Activated B cell treated with CpG ODN at 0.5 μM for 24 hours (primary cell): ENCODE results near the gene IRF8. TPM values are rescaled to one million over a fixed set of nuclear protein-coding genes. Genes with fewer than 3 reads are reported as not detected.

Source experiments
- ATAC-seq: fragments of 200-7000 bp; cut with Tn5 transposase; one replicate; pipeline ENCODE4 v1.10.0; 2021; ENCODE audit warnings: low read depth, mild to moderate bottlenecking, moderate library complexity
- CTCF ChIA-PET: fragments of 350-600 bp; sonication (Branson Sonifier 250); formaldehyde crosslinking; loops from one replicate; lab custom pipeline; 2021; ENCODE audit warnings: antibody characterized with exemption; lab: Charles Lee
- POLR2A ChIA-PET: fragments of 350-600 bp; sonication (Branson Sonifier 250); formaldehyde crosslinking; loops from one replicate; lab custom pipeline; 2021; ENCODE audit warnings: antibody characterized with exemption; lab: Charles Lee
- DNase-seq: peaks from one replicate; pipeline ENCODE4 v3.0.0; 2022
- H3K27ac Mint-ChIP-seq: one replicate; pipeline ENCODE4 v1.8.0; 2020; ENCODE audit warnings: mixed read lengths
- H3K27me3 Mint-ChIP-seq: one replicate; pipeline ENCODE4 v1.8.0; 2021; ENCODE audit warnings: mixed read lengths
- H3K36me3 Mint-ChIP-seq: one replicate; pipeline ENCODE4 v1.8.0; 2021; ENCODE audit warnings: low read depth, mixed read lengths
- H3K4me1 Mint-ChIP-seq: one replicate; pipeline ENCODE4 v1.8.0; 2021; ENCODE audit warnings: mixed read lengths
- H3K4me3 Mint-ChIP-seq: one replicate; pipeline ENCODE4 v1.8.0; 2020; ENCODE audit warnings: mild to moderate bottlenecking, mixed read lengths
- H3K9me3 Mint-ChIP-seq: one replicate; pipeline ENCODE4 v1.8.0; 2020; ENCODE audit warnings: mixed read lengths
- CTCF ChIP-seq: fragments of 200-600 bp; IDR thresholded peaks from one replicate; pipeline ENCODE4 v1.8.0; 2022; ENCODE audit warnings: antibody characterized with exemption, mild to moderate bottlenecking
- intact Hi-C: fragments of 100-400 bp; cut with micrococcal nuclease; formaldehyde crosslinking; loops from one replicate; pipeline ENCODE4 v1.15.1; 2024
- total RNA-seq: library from RNA; stranded (reverse); gene quantifications from 2 replicates; pipeline ENCODE4 v1.2.3, GENCODE V29; 2022

Gene IRF8
- total RNA-seq, 1 donor from 2014 or later = 248 TPM

GRCh38 chr16:85918436-85918835 lies 19.5 kb downstream of the IRF8 start:
- peaks cover 94% of the 10 kb centered on the region for H3K36me3 Mint-ChIP-seq
- H3K27ac Mint-ChIP-seq = peak overlapping the region; percentile 85
- no peak for TF ChIP-seq CTCF
- CTCF ChIA-PET = interaction anchor here (1.0 to 4.9 kb wide), 6 partner anchors 9 to 98 kb away, joined by 3 to 33 read pairs (median 4); partner anchors contain the start of gene IRF8
- DNase-seq (no peak), ATAC-seq (no peak)
- intact Hi-C loops = loop anchor here (1.0 to 5.0 kb wide), 8 partner anchors 9 to 97 kb away; no protein-coding TSS in a partner anchor
- H3K27me3 Mint-ChIP-seq = no peaks in the 10 kb centered on the region
- peak overlapping the region; percentile 63 for H3K4me3 Mint-ChIP-seq
- POLR2A ChIA-PET = interaction anchor here (0.5 to 5.4 kb wide), 12 partner anchors 10 to 162 kb away, joined by 3 to 27 read pairs (median 7); partner anchors contain the start of gene IRF8
- H3K9me3 Mint-ChIP-seq = peaks cover 5% of the 10 kb centered on the region
- peaks cover 68% of the 10 kb centered on the region for H3K4me1 Mint-ChIP-seq

DNA sequence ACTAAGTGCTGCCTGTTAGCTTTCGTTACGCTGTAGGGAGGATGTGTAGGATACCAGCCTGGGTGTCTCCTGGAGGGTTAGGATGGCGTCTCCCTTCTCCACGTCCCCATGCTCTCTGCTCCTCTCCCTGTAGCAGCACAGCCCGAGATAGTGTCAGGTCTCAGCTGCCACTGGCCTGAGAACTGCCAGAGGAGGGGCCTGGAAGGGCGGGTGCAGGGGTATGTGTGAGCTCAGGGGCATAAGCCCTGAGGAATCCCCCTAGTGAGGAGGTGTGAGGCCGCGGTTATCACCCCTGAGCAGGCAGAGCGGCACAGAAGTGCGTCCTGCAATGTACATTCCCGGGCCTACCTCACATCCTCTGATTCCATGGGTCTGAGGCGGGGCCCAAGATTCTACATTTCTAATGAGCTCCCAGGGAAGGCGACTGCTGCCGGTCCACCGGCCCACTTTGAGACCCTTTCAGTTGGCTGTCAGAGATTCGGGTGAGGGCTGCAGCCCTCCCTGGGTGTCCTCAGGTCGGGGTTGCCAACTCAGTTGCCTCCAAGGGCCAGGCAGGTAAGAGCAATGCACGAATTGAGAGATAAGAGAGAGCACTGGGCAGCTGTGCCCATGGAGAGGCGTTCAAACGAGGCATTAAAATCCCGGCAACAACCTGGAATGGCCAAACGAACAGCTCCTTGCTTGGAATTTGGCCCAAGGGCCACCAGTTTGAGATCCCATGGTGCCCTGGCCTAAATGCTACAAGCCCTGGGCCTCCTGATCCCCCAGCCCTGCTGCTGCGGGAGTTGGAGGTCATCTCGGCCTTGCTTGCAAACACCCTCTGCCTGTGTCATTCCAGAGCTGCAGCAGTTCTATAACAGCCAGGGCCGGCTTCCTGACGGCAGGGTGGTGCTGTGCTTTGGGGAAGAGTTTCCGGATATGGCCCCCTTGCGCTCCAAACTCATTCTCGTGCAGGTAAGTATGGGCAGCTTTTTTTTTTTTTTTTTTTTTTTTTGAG lies 20.6 kb downstream of the IRF8 start:
- Mint-ChIP-seq H3K27ac (peak overlapping the region; percentile 76), H3K36me3 (peaks cover 89% of the 10 kb centered on the region), H3K4me1 (peaks cover 63% of the 10 kb centered on the region), H3K27me3 (no peaks in the 10 kb centered on the region), H3K9me3 (peaks cover 5% of the 10 kb centered on the region), H3K4me3 (no peak overlapping the region)
- ChIA-PET POLR2A (interaction anchor here (0.6 to 5.4 kb wide), 8 partner anchors 12 to 166 kb away, joined by 3 to 27 read pairs (median 8); partner anchors contain the start of gene IRF8), CTCF (interaction anchor here (1.1 to 4.9 kb wide), 4 partner anchors 12 to 99 kb away, joined by 3 to 33 read pairs (median 4); no protein-coding TSS in a partner anchor)
- TF ChIP-seq CTCF = no peak
- ATAC-seq = no peak
- intact Hi-C loops = loop anchor here (5.0 kb wide), 2 partner anchors 48 to 68 kb away; no protein-coding TSS in a partner anchor
- no peak for DNase-seq

GRCh38 chr16:85921026-85921425 lies 22.1 kb downstream of the IRF8 start:
- ChIA-PET POLR2A (interaction anchor here (4.3 kb wide), 1 partner anchor 15 kb away, joined by 27 read pairs; no protein-coding TSS in a partner anchor), CTCF (no interaction called here)
- H3K9me3 Mint-ChIP-seq = peaks cover 6% of the 10 kb centered on the region
- no peak for DNase-seq
- intact Hi-C loops = no loop called here
- peak overlapping the region; percentile 4 for H3K27ac Mint-ChIP-seq
- no peak for TF ChIP-seq CTCF
- H3K4me3 Mint-ChIP-seq = no peak overlapping the region
- H3K4me1 Mint-ChIP-seq = peaks cover 62% of the 10 kb centered on the region
- ATAC-seq = no peak
- no peaks in the 10 kb centered on the region for H3K27me3 Mint-ChIP-seq
- peaks cover 74% of the 10 kb centered on the region for H3K36me3 Mint-ChIP-seq

- no peak for TF ChIP-seq CTCF
- DNase-seq = no peak
- Mint-ChIP-seq H3K27ac (peak overlapping the region; percentile 50), H3K4me3 (no peak overlapping the region), H3K4me1 (peaks cover 59% of the 10 kb centered on the region), H3K27me3 (no peaks in the 10 kb centered on the region), H3K36me3 (peaks cover 54% of the 10 kb centered on the region), H3K9me3 (peaks cover 4% of the 10 kb centered on the region)
- ChIA-PET CTCF (interaction anchor here (2.0 kb wide), 1 partner anchor 102 kb away, joined by 10 read pairs; no protein-coding TSS in a partner anchor), POLR2A (interaction anchor here (0.8 to 2.2 kb wide), 5 partner anchors 9 to 95 kb away, joined by 3 to 7 read pairs (median 4); no protein-coding TSS in a partner anchor)
- no peak for ATAC-seq
- intact Hi-C loops = no loop called here
These were observed 24.4 kb downstream of the IRF8 start for GRCh38 chr16:85923153-85924021.
